Thoracic aorta (tissue), 2 donors: ENCODE data around the gene PITPNC1. TPM values are rescaled to one million over a fixed set of nuclear protein-coding genes. Genes with fewer than 3 reads are reported as not detected.
"Not testable (repeated sequence)": the region's sequence is repeated elsewhere in the genome, so short reads cannot be mapped to it uniquely, and the experiment has no call there.

Experiments used
- ATAC-seq: fragments of 150-250 bp; one replicate; pipeline ENCODE4 v1.8.0; 2017; ENCODE audit warnings: low read depth; ENCODE audit not compliant: insufficient number of reproducible peaks, low FRiP score
- DNase-seq: peaks from one replicate; pipeline ENCODE4 v3.0.0-alpha.2; 2020; ENCODE audit warnings: low spot score
- H3K27ac ChIP-seq, 2 donors: fragments of 200-600 bp; sonication (generic); 1 replicate in 1 of 2; 2 replicates in 1 of 2; pipeline ENCODE4 v1.5.1; 2016; ENCODE audit warnings: mild to moderate bottlenecking in 2 of 2, moderate library complexity in 2 of 2
- H3K27me3 ChIP-seq: fragments of 200-600 bp; sonication (generic); replicated peaks from 2 replicates; pipeline ENCODE4 v1.6.0; 2016; ENCODE audit warnings: mild to moderate bottlenecking; ENCODE audit not compliant: insufficient read depth
- H3K36me3 ChIP-seq: fragments of 200-600 bp; sonication (generic); one replicate; pipeline ENCODE4 v1.5.1; 2016
- H3K4me1 ChIP-seq, 2 donors: fragments of 200-600 bp; sonication (generic); 1 replicate in 1 of 2; 2 replicates in 1 of 2; pipeline versions ENCODE4 v1.5.1 to v1.6.0; 2016; ENCODE audit warnings: low read depth in 2 of 2, mild to moderate bottlenecking in 1 of 2; ENCODE audit not compliant: control insufficient read depth in 1 of 2
- H3K4me3 ChIP-seq: fragments of 200-600 bp; sonication (generic); 2 replicates; pipeline ENCODE4 v1.5.1; 2016; ENCODE audit warnings: mild to moderate bottlenecking
- H3K9me3 ChIP-seq: fragments of 200-600 bp; sonication (generic); 2 replicates; pipeline ENCODE4 v1.5.1; 2016
- total RNA-seq, 2 donors: library from RNA; depleted of rRNA; stranded (reverse); fragments of >200 nt; gene quantifications; one replicate each; pipeline versions ENCODE4 v1.1.0 to v1.2.3, GENCODE V29; 2016
- TF ChIP-seq, protein P1 (sequence below): fragments of 200-600 bp; sonication (generic); IDR thresholded peaks from one replicate; pipeline ENCODE4 v1.5.1; 2019; ENCODE audit warnings: antibody characterized with exemption

The PITPNC1 gene
- total RNA-seq, 2 donors from 2014 or later, result 8.4 to 28.8 TPM

DNA sequence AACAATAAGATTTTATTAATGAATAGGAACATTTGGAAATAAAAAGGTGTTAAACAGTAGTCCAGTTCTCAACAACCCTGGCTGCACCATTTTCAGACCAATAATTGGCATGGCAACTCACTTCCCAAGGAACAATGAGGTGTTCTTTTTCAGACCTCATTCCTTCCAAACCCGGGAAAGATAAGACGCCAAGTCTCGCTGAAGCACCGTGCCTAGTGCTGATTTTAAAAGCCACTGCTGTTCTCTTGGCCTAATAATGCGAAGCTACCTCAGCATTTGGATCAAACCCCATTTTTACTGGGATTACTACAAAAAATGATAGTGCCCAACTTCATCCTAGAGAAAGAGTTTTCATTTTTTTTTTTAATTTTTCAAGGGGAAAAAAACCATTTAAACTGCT lies 265.4 kb downstream of the PITPNC1 start:
- Histone ChIP-seq H3K9me3 (no peaks in the 10 kb centered on the region), H3K4me1 (no peaks in the 10 kb centered on the region), H3K36me3 (no peaks in the 10 kb centered on the region), H3K4me3 (no peak overlapping the region), H3K27me3 (no peaks in the 10 kb centered on the region), H3K27ac (no peak overlapping the region)
- TF ChIP-seq, protein P1, sequence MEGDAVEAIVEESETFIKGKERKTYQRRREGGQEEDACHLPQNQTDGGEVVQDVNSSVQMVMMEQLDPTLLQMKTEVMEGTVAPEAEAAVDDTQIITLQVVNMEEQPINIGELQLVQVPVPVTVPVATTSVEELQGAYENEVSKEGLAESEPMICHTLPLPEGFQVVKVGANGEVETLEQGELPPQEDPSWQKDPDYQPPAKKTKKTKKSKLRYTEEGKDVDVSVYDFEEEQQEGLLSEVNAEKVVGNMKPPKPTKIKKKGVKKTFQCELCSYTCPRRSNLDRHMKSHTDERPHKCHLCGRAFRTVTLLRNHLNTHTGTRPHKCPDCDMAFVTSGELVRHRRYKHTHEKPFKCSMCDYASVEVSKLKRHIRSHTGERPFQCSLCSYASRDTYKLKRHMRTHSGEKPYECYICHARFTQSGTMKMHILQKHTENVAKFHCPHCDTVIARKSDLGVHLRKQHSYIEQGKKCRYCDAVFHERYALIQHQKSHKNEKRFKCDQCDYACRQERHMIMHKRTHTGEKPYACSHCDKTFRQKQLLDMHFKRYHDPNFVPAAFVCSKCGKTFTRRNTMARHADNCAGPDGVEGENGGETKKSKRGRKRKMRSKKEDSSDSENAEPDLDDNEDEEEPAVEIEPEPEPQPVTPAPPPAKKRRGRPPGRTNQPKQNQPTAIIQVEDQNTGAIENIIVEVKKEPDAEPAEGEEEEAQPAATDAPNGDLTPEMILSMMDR, result no peak
- DNase-seq (no peak), ATAC-seq (no peak)

DNA sequence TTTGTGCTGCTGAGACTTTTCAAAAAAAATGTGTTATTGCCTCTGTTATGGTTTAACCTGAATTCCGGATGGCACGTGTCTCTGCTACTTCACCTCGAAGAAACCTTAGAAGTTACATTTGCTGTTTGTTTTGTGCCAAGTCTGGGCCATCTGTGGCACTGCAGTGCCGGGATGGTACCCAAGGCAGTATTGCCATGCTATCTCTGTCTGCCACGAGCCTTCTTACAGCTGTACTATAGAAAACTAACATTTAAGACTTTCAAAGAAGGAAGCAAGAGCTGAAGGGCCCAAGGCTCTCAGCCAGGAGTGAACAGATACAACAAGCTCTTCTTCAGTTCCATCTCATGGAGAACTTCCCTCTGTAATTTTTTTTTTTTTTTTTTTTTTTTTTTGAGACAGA lies 267.0 kb downstream of the PITPNC1 start:
- H3K27me3 ChIP-seq, result no peaks in the 10 kb centered on the region
- TF ChIP-seq, protein P1, result no peak
- no peak overlapping the region for H3K27ac ChIP-seq
- DNase-seq, result no peak
- no peaks in the 10 kb centered on the region for H3K36me3 ChIP-seq
- no peak overlapping the region for H3K4me3 ChIP-seq
- H3K9me3 ChIP-seq, result no peaks in the 10 kb centered on the region
- H3K4me1 ChIP-seq, result no peaks in the 10 kb centered on the region
- ATAC-seq, result no peak

DNA sequence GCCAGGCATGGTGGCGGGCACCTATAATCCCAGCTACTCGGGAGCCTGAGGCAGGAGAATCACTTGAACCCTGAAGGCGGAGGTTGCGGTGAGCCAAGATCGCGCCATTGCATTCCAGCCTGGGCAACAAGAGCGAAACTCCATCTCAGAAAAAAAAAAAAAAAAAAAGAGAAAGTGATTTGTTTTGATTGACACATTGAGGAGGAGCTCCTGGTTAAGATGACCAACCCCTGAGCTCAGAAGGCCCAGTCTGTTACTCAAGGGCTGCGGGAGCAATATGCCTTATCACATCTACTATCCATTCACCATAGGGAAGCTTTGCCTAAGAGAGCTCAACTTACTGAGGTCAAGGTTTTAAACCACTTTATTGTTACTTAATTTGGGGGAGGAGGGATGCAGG lies 268.1 kb downstream of the PITPNC1 start:
- ATAC-seq, H3K27ac ChIP-seq, H3K36me3 ChIP-seq, H3K4me3 ChIP-seq, H3K9me3 ChIP-seq, H3K4me1 ChIP-seq, H3K27me3 ChIP-seq, DNase-seq: not testable (repeated sequence)

DNA sequence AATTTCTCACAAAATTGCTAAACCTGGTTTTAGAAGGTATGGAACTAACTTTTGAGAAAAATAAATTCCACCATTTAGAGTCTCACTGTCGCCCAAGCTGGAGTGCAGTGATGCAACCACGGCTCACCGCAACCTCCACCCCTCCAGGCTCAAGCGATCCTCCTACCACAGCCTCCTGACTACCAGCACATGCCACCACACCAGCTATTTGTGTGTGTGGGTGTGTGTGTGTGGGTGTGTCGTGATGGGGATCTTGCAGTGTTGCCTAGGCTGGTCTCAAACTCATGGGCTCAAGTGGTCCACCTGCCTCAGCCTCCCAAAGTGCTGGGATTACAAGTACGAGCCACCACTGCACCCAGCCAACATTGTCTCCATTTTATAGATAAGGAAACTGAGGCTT lies 269.4 kb downstream of the PITPNC1 start:
- ATAC-seq, result no peak
- no peak overlapping the region for H3K27ac ChIP-seq
- no peak for DNase-seq
- H3K4me3 ChIP-seq, result no peak overlapping the region
- TF ChIP-seq, protein P1, result no peak
- no peaks in the 10 kb centered on the region for H3K9me3 ChIP-seq
- peaks cover 0 to 6% of the 10 kb centered on the region in 2 donors for H3K4me1 ChIP-seq
- H3K36me3 ChIP-seq, result no peaks in the 10 kb centered on the region
- no peaks in the 10 kb centered on the region for H3K27me3 ChIP-seq

DNA sequence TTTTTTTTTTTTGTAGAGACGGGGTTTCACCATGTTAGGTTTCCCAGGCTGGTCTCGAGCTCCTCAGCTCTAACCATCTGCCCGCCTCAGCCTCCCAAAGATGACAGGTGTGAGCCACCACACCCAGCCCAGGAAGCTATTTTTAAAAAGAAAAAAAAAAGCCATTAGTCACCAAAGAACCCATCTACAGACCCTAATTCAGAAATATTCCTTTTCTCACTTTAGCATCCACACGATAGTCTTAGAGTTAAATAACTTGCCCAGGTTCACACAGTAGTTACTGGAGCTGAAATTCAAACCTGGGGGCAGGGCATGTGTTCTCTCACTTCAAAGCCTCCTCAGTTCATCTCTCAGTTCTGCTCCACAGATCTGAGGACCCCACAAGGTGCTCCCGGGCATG lies 270.4 kb downstream of the PITPNC1 start:
- ATAC-seq, result no peak
- Histone ChIP-seq H3K27ac (no peak overlapping the region), H3K4me3 (no peak overlapping the region), H3K27me3 (no peaks in the 10 kb centered on the region), H3K9me3 (no peaks in the 10 kb centered on the region), H3K4me1 (peaks cover 0 to 6% of the 10 kb centered on the region in 2 donors), H3K36me3 (no peaks in the 10 kb centered on the region)
- TF ChIP-seq, protein P1, result no peak
- DNase-seq, result no peak
